SK-N-SH (cell line): ENCODE data around the gene CRIP2. TPM values are rescaled to one million over a fixed set of nuclear protein-coding genes. Genes with fewer than 3 reads are reported as not detected.

Source experiments
- CTCF ChIA-PET: fragments of 300-600, 350-600 bp; formaldehyde crosslinking; extraction: SDS; loops from one replicate; lab custom pipeline; 2021; lab: Yijun Ruan, JAX
- POLR2A ChIA-PET: fragments of 350-600 bp; sonication (Branson Sonifier 250); formaldehyde crosslinking; extraction: SDS; loops from one replicate; lab custom pipeline; 2020; ENCODE audit warnings: antibody characterized with exemption, inconsistent platforms; lab: Yijun Ruan, JAX
- DNase-seq: peaks from one replicate; pipeline ENCODE4 v3.0.0; 2012
- H2AFZ ChIP-seq: fragments of 200-600 bp; sonication (generic); 2 replicates; pipeline ENCODE4 v1.8.1; 2016; ENCODE audit warnings: antibody characterized with exemption, mild to moderate bottlenecking, low read depth
- H3F3A ChIP-seq: fragments of 200-600 bp; sonication (generic); replicated peaks from 2 replicates; pipeline ENCODE3; 2016; ENCODE audit warnings: antibody characterized with exemption, mild to moderate bottlenecking; ENCODE audit not compliant: insufficient read depth
- H3K27ac ChIP-seq, 2 experiments: fragments of 200-500 bp in 1 of 2; fragments of 200-600 bp in 1 of 2; sonication (Bioruptor generic) in 1 of 2; sonication (generic), shearing (Covaris generic) in 1 of 2; 2 replicates each; pipeline versions ENCODE4 v1.5.1 to v1.6.1; 2014 to 2016; ENCODE audit warnings: low read depth in 2 of 2, inconsistent platforms in 1 of 2, low read length in 1 of 2, mild to moderate bottlenecking in 1 of 2, mixed read lengths in 1 of 2
- H3K27me3 ChIP-seq: fragments of 200-600 bp; sonication (generic), shearing (Covaris generic); 2 replicates; pipeline ENCODE4 v1.6.1; 2016; ENCODE audit warnings: mixed run types; ENCODE audit not compliant: insufficient read depth
- H3K36me3 ChIP-seq, 2 experiments: fragments of 200-500 bp in 1 of 2; fragments of 200-600 bp in 1 of 2; sonication (Bioruptor generic) in 1 of 2; sonication (generic) in 1 of 2; replicated peaks in 1 of 2; 2 replicates each; pipeline versions ENCODE3 to v1.5.1; 2014 to 2016; ENCODE audit warnings: low read length in 1 of 2, mild to moderate bottlenecking in 1 of 2; ENCODE audit not compliant: insufficient read depth in 2 of 2, control insufficient read depth in 1 of 2
- H3K4me1 ChIP-seq, 2 experiments: fragments of 200-500 bp in 1 of 2; fragments of 200-600 bp in 1 of 2; sonication (Bioruptor generic) in 1 of 2; sonication (generic), shearing (Covaris generic) in 1 of 2; 2 replicates each; pipeline versions ENCODE4 v1.5.1 to v1.6.1; 2014 to 2016; ENCODE audit warnings: low read depth in 1 of 2, low read length in 1 of 2, mixed run types in 1 of 2; ENCODE audit not compliant: insufficient read depth in 2 of 2, control insufficient read depth in 1 of 2
- H3K4me2 ChIP-seq: fragments of 200-600 bp; sonication (generic), shearing (Covaris generic); 2 replicates; pipeline ENCODE4 v1.6.1; 2017; ENCODE audit warnings: mixed run types
- H3K4me3 ChIP-seq, 2 experiments: fragments of 200-500 bp in 1 of 2; fragments of 200-600 bp in 1 of 2; sonication (Bioruptor generic) in 1 of 2; sonication (generic), shearing (Covaris generic) in 1 of 2; 2 replicates each; pipeline versions ENCODE4 v1.5.1 to v1.8.1; 2014 to 2016; ENCODE audit warnings: low read depth in 2 of 2, inconsistent platforms in 1 of 2, low read length in 1 of 2, mild to moderate bottlenecking in 1 of 2, mixed read lengths in 1 of 2, moderate library complexity in 1 of 2
- H3K79me2 ChIP-seq: fragments of 200-600 bp; sonication (generic); 2 replicates; pipeline ENCODE4 v1.8.1; 2017; ENCODE audit warnings: mild to moderate bottlenecking; ENCODE audit not compliant: insufficient read depth
- H3K9ac ChIP-seq: fragments of 200-600 bp; sonication (generic); 2 replicates; pipeline ENCODE4 v1.6.1; 2017; ENCODE audit warnings: mixed run types
- H3K9me2 ChIP-seq: fragments of 200-600 bp; sonication (generic); 2 replicates; pipeline ENCODE4 v1.6.1; 2017; ENCODE audit warnings: mixed run types
- H3K9me3 ChIP-seq: fragments of 200-600 bp; sonication (generic); 2 replicates; pipeline ENCODE4 v1.6.1; 2017; ENCODE audit warnings: mixed run types, mild to moderate bottlenecking, moderate library complexity
- H4K20me1 ChIP-seq: fragments of 200-600 bp; sonication (generic); 2 replicates; pipeline ENCODE4 v1.6.1; 2017; ENCODE audit warnings: mild to moderate bottlenecking, mixed run types; ENCODE audit not compliant: insufficient read depth
- EP300 ChIP-seq, 2 experiments: IDR thresholded peaks; 2 replicates each; pipeline versions ENCODE4 v1.4.0 to v1.6.1; 2012; ENCODE audit warnings: borderline replicate concordance in 1 of 2, low read depth in 1 of 2, low read length in 1 of 2
- EZH2phosphoT487 ChIP-seq: fragments of 200-600 bp; sonication (generic); IDR thresholded peaks from 2 replicates; pipeline ENCODE4 v1.6.1; 2017; ENCODE audit warnings: low read depth, mixed run types, mild to moderate bottlenecking, antibody characterized with exemption, moderate library complexity, borderline replicate concordance
- FOSL2 ChIP-seq: IDR thresholded peaks from 2 replicates; pipeline ENCODE4 v1.4.0; 2012; ENCODE audit warnings: low read depth, mild to moderate bottlenecking, moderate library complexity, borderline replicate concordance
- FOXJ3 ChIP-seq: sonication (generic); formaldehyde crosslinking; IDR thresholded peaks from 2 replicates; pipeline ENCODE4 v1.5.1; 2020; ENCODE audit warnings: mild to moderate bottlenecking, missing genetic modification reagents
- GATA2 ChIP-seq: sonication (generic); formaldehyde crosslinking; IDR thresholded peaks from 2 replicates; pipeline ENCODE4 v1.5.0; 2020; ENCODE audit warnings: mild to moderate bottlenecking, missing genetic modification reagents
- NFIC ChIP-seq: IDR thresholded peaks from 2 replicates; pipeline ENCODE4 v1.4.0; 2012; ENCODE audit warnings: borderline replicate concordance
- NRF1 ChIP-seq: IDR thresholded peaks from 2 replicates; pipeline ENCODE4 v1.6.1; 2012; ENCODE audit warnings: low read depth, mild to moderate bottlenecking, low read length
- PBX3 ChIP-seq: IDR thresholded peaks from 2 replicates; pipeline ENCODE4; 2012
- RFX5 ChIP-seq: IDR thresholded peaks from 2 replicates; pipeline ENCODE4 v1.6.1; 2012; ENCODE audit warnings: mild to moderate bottlenecking, improper control_type of control experiment, low read length
- RXRA ChIP-seq: IDR thresholded peaks from 2 replicates; pipeline ENCODE4 v1.4.0; 2012; ENCODE audit warnings: low read depth, mild to moderate bottlenecking, borderline replicate concordance
- SIN3A ChIP-seq: IDR thresholded peaks from 2 replicates; pipeline ENCODE4 v1.6.1; 2012; ENCODE audit warnings: low read depth, mild to moderate bottlenecking, low read length, moderate library complexity, borderline replicate concordance
- SMC3 ChIP-seq: IDR thresholded peaks from 2 replicates; pipeline ENCODE4 v1.6.1; 2012; ENCODE audit warnings: low read depth, low read length, improper control_type of control experiment
- TAF1 ChIP-seq: IDR thresholded peaks from 2 replicates; pipeline ENCODE4 v1.6.1; 2012; ENCODE audit warnings: low read depth, mild to moderate bottlenecking, low read length, moderate library complexity, borderline replicate concordance
- TCF12 ChIP-seq: IDR thresholded peaks from 2 replicates; pipeline ENCODE4 v1.4.0; 2012
- YY1 ChIP-seq: IDR thresholded peaks from 2 replicates; pipeline ENCODE4 v1.4.0; 2012; ENCODE audit warnings: low read depth, mild to moderate bottlenecking
- WGBS: methylation state at CpG from one replicate; pipeline ENCODE4 v1.1.6; 2017; ENCODE audit warnings: low lambda C conversion rate; 5-methylcytosine and 5-hydroxymethylcytosine counted together
- polyA plus RNA-seq, 3 experiments: library from polyadenylated mRNA; depleted of rRNA; stranded (reverse); fragments of >200 nt; gene quantifications; 2 replicates each; pipeline ENCODE4 v1.2.3, GENCODE V29; 2012
- TF ChIP-seq, protein P1 (sequence below): fragments of 150-350 bp; IDR thresholded peaks from 2 replicates; pipeline ENCODE4 v1.6.1; 2017; ENCODE audit warnings: antibody characterized with exemption, low read length, low read depth, borderline replicate concordance
- TF ChIP-seq, protein P2 (sequence below): IDR thresholded peaks from 2 replicates; pipeline ENCODE4 v1.6.1; 2012; ENCODE audit warnings: mild to moderate bottlenecking, low read depth, low read length, moderate library complexity

The CRIP2 gene
- polyA plus RNA-seq, 1 of the 3 experiments (the other 2 are of a cell fraction): 335 TPM

DNA sequence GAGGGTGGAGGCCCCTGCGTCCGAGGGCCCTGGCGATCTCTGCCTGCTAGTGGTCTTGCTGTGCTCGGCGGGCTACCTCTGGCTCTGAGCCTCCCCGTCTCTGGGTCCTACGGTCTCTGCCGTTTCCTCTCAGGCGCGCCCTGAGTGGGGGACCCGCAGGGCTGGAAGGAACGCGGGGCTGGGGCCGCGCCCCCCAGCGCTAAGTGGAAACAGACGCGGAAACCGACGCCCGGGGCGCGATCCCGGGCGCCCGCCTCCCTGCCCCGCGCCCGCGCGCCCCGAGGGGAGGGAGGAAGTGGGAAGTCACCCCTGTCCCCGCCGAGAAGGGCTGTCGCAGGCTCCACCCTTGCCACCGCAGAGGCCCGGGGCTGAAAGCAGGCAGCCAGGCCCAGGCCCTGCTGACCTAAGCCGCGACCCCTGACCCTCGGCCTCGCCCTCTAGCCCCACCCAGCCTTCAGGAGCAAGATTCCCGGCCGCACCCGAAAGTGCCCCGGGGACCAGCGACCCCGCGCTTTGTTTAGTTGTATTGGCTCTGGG, 12.9 kb downstream of the CRIP2 start:
- no peak overlapping the region for H2AFZ ChIP-seq
- 83% methylated on average over 16 of the region's 48 CpGs for WGBS
- CTCF ChIA-PET: interaction anchor here (1.4 to 7.2 kb wide), 3 partner anchors 36 to 116 kb away, joined by 3 to 74 read pairs (median 5); no protein-coding TSS in a partner anchor

DNA sequence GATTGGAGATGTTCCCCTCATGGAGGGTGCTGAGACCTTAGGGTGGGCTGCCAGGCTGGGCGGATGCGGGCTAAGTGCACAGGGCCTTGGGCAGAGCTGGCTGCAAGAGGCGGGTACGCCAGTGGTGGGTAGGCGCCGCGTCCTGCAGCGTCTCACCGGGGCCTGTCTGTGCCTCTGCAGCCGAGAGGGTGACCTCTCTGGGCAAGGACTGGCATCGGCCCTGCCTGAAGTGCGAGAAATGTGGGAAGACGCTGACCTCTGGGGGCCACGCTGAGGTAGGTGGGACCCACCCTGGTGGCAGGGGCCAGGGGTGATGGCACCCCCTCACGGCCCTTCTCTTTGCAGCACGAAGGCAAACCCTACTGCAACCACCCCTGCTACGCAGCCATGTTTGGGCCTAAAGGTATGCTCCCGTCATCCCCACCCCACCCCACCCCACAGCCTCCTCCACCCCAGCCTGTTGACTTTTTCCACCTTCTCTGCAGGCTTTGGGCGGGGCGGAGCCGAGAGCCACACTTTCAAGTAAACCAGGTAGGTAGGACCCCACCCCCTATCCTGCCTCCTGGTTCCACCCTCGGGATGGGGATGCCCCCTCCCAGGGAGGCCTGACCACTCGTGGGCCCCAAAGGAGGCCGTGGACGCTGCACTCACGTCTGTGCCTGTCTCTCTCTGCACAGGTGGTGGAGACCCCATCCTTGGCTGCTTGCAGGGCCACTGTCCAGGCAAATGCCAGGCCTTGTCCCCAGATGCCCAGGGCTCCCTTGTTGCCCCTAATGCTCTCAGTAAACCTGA, 13.6 kb downstream of the CRIP2 start:
- Histone ChIP-seq H3K79me2 (peaks cover 13% of the 10 kb centered on the region; the same call in 1 of the 2 replicates), H3K4me3 (no peak overlapping the region), H3K4me2 (no peak overlapping the region), H3F3A (no peaks in the 10 kb centered on the region), H3K9ac (no peak overlapping the region; the same call in 1 of the 2 replicates), H2AFZ (no peak overlapping the region), H3K9me3 (no peaks in the 10 kb centered on the region), H3K27ac (peak overlapping the region in 1 of 2 experiments; percentile 82; a peak in 2 of 4 replicates), H3K9me2 (no peaks in the 10 kb centered on the region), H3K27me3 (no peaks in the 10 kb centered on the region), H4K20me1 (peaks cover 11% of the 10 kb centered on the region; the same call in 1 of the 2 replicates), H3K36me3 (no peaks in the 10 kb centered on the region), H3K4me1 (peaks cover 17 to 53% of the 10 kb centered on the region in 2 experiments; a peak in 3 of 4 replicates)
- ChIA-PET CTCF (interaction anchor here (2.0 to 5.9 kb wide), 7 partner anchors 8 to 119 kb away, joined by 5 to 135 read pairs (median 61); partner anchors contain the start of gene TMEM121), POLR2A (no interaction called here)
- no peak for DNase-seq
- WGBS: 85% methylated on average over 10 of the region's 26 CpGs
- TF ChIP-seq, protein P1, sequence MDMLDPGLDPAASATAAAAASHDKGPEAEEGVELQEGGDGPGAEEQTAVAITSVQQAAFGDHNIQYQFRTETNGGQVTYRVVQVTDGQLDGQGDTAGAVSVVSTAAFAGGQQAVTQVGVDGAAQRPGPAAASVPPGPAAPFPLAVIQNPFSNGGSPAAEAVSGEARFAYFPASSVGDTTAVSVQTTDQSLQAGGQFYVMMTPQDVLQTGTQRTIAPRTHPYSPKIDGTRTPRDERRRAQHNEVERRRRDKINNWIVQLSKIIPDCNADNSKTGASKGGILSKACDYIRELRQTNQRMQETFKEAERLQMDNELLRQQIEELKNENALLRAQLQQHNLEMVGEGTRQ: no peak
- no peak for TF ChIP-seq FOXJ3 (CRISPR knock-in tag)
- no peak for TF ChIP-seq EZH2phosphoT487
- no peak for TF ChIP-seq TAF1
- TF ChIP-seq FOSL2: no peak
- no peak for TF ChIP-seq SMC3
- no peak for TF ChIP-seq EP300 (IDR thresholded peaks at IDR 0.05; ENCODE audit: borderline replicate concordance in 1 of 2, low read depth in 1 of 2, low read length in 1 of 2)
- no peak for TF ChIP-seq SIN3A
- TF ChIP-seq GATA2: no peak
- no peak for TF ChIP-seq TCF12
- TF ChIP-seq, protein P2, sequence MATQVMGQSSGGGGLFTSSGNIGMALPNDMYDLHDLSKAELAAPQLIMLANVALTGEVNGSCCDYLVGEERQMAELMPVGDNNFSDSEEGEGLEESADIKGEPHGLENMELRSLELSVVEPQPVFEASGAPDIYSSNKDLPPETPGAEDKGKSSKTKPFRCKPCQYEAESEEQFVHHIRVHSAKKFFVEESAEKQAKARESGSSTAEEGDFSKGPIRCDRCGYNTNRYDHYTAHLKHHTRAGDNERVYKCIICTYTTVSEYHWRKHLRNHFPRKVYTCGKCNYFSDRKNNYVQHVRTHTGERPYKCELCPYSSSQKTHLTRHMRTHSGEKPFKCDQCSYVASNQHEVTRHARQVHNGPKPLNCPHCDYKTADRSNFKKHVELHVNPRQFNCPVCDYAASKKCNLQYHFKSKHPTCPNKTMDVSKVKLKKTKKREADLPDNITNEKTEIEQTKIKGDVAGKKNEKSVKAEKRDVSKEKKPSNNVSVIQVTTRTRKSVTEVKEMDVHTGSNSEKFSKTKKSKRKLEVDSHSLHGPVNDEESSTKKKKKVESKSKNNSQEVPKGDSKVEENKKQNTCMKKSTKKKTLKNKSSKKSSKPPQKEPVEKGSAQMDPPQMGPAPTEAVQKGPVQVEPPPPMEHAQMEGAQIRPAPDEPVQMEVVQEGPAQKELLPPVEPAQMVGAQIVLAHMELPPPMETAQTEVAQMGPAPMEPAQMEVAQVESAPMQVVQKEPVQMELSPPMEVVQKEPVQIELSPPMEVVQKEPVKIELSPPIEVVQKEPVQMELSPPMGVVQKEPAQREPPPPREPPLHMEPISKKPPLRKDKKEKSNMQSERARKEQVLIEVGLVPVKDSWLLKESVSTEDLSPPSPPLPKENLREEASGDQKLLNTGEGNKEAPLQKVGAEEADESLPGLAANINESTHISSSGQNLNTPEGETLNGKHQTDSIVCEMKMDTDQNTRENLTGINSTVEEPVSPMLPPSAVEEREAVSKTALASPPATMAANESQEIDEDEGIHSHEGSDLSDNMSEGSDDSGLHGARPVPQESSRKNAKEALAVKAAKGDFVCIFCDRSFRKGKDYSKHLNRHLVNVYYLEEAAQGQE: no peak

More for the DNA sequence above, 12.9 kb downstream of the CRIP2 start:
- H3K9ac ChIP-seq: no peak overlapping the region
- DNase-seq: no peak
- POLR2A ChIA-PET: no interaction called here
- no peak for TF ChIP-seq YY1
- no peak for TF ChIP-seq RFX5
- no peak for TF ChIP-seq NFIC
- no peak for TF ChIP-seq NRF1
- TF ChIP-seq EP300 (IDR thresholded peaks at IDR 0.05; ENCODE audit: borderline replicate concordance in 1 of 2, low read depth in 1 of 2, low read length in 1 of 2): no peak
- TF ChIP-seq, protein P1: no peak
- TF ChIP-seq RXRA: no peak
- no peak for TF ChIP-seq FOXJ3 (CRISPR knock-in tag)
- no peak for TF ChIP-seq PBX3
- peaks cover 3% of the 10 kb centered on the region for H3F3A ChIP-seq
- H3K9me2 ChIP-seq: no peaks in the 10 kb centered on the region
- H3K4me2 ChIP-seq: no peak overlapping the region
- H3K27ac ChIP-seq: no peak overlapping the region
- peaks cover 9% of the 10 kb centered on the region; the same call in 1 of the 2 replicates for H4K20me1 ChIP-seq
- H3K4me3 ChIP-seq: no peak overlapping the region
- no peaks in the 10 kb centered on the region for H3K36me3 ChIP-seq
- H3K4me1 ChIP-seq: peaks cover 22 to 60% of the 10 kb centered on the region in 2 experiments; a peak in 3 of 4 replicates
- H3K79me2 ChIP-seq: peaks cover 8% of the 10 kb centered on the region; the same call in 1 of the 2 replicates
- H3K27me3 ChIP-seq: no peaks in the 10 kb centered on the region
- H3K9me3 ChIP-seq: no peaks in the 10 kb centered on the region
